ENCODE results near the gene APBB2.
"Not testable (repeated sequence)": the region's sequence is repeated elsewhere in the genome, so short reads cannot be mapped to it uniquely, and the experiment has no call there.

Gene APBB2

GRCh38 chr4:41002309-41002708 is 212.0 kb downstream of the APBB2 start:
- DNase-seq = no peak

- no peak for DNase-seq
Measured at GRCh38 chr4:41000356-41000755, 214.0 kb downstream of the APBB2 start.

- DNase-seq = no peak
Measured at GRCh38 chr4:40998675-40999358, 215.5 kb downstream of the APBB2 start.

GRCh38 chr4:40995850-40996249 is 218.5 kb downstream of the APBB2 start:
- DNase-seq = no peak

- DNase-seq = not testable (repeated sequence)
Measured at GRCh38 chr4:40994321-40994720, 220.0 kb downstream of the APBB2 start.

GRCh38 chr4:40993296-40993693 is 221.0 kb downstream of the APBB2 start:
- DNase-seq = not testable (repeated sequence)

GRCh38 chr4:40992472-40993295 is 221.7 kb downstream of the APBB2 start:
- no peak for DNase-seq

- no peak for DNase-seq
Measured at GRCh38 chr4:40991908-40992307, 222.4 kb downstream of the APBB2 start.

- no peak for DNase-seq
Measured at GRCh38 chr4:40990899-40991265, 223.5 kb downstream of the APBB2 start.

GRCh38 chr4:40990236-40990898 is 224.0 kb downstream of the APBB2 start:
- DNase-seq = no peak

- no peak for DNase-seq
Measured at GRCh38 chr4:40987151-40987550, 227.2 kb downstream of the APBB2 start.

- DNase-seq = no peak
Measured at GRCh38 chr4:40986375-40986774, 228.0 kb downstream of the APBB2 start.

GRCh38 chr4:40984051-40984450 is 230.3 kb downstream of the APBB2 start:
- no peak for DNase-seq

- DNase-seq = peak in 1 of 2 experiments; percentile 36
Measured at GRCh38 chr4:40980318-40980883, 233.9 kb downstream of the APBB2 start.

- DNase-seq = no peak
Measured at GRCh38 chr4:40978548-40978947, 235.8 kb downstream of the APBB2 start.

- DNase-seq = peak; percentile 56 to 70
Measured at GRCh38 chr4:40976343-40976742, 238.0 kb downstream of the APBB2 start.

- no peak for DNase-seq
Measured at GRCh38 chr4:40972722-40973121, 241.6 kb downstream of the APBB2 start.

GRCh38 chr4:40971338-40971737 is 243.0 kb downstream of the APBB2 start:
- no peak for DNase-seq

- DNase-seq = peak in 1 of 2 experiments; percentile 19
Measured at GRCh38 chr4:40969501-40969900, 244.8 kb downstream of the APBB2 start.

- DNase-seq = no peak
Measured at GRCh38 chr4:40967550-40967949, 246.8 kb downstream of the APBB2 start.

- no peak for DNase-seq
Measured at GRCh38 chr4:40966091-40966490, 248.3 kb downstream of the APBB2 start.

GRCh38 chr4:40963897-40964478 is 250.4 kb downstream of the APBB2 start:
- DNase-seq = no peak

- no peak for DNase-seq
Measured at GRCh38 chr4:40962551-40963180, 251.7 kb downstream of the APBB2 start.
